ENCODE measurements around the gene KCNQ2.

KCNQ2 gene

GRCh38 chr20:63413323-63413722 lies 59.1 kb downstream of the KCNQ2 start:
- DNase-seq, result no peak

GRCh38 chr20:63412889-63413288 lies 59.6 kb downstream of the KCNQ2 start:
- no peak for DNase-seq

- no peak for DNase-seq
These were observed 60.4 kb downstream of the KCNQ2 start for GRCh38 chr20:63411898-63412631.

- DNase-seq, result no peak
These were observed 61.1 kb downstream of the KCNQ2 start for GRCh38 chr20:63411151-63411897.

GRCh38 chr20:63409834-63410435 lies 62.5 kb downstream of the KCNQ2 start:
- DNase-seq, result no peak

- DNase-seq, result no peak
These were observed 63.2 kb downstream of the KCNQ2 start for GRCh38 chr20:63409066-63409833.

- no peak for DNase-seq
These were observed 63.8 kb downstream of the KCNQ2 start for GRCh38 chr20:63408684-63409046.

GRCh38 chr20:63407928-63408683 lies 64.3 kb downstream of the KCNQ2 start:
- DNase-seq, result no peak

- no peak for DNase-seq
These were observed 65.7 kb downstream of the KCNQ2 start for GRCh38 chr20:63406617-63407245.

- no peak for DNase-seq
These were observed 66.4 kb downstream of the KCNQ2 start for GRCh38 chr20:63406011-63406410.

- no peak for DNase-seq
These were observed 67.2 kb downstream of the KCNQ2 start for GRCh38 chr20:63405102-63405730.

- DNase-seq, result no peak
These were observed 68.0 kb downstream of the KCNQ2 start for GRCh38 chr20:63404129-63405085.

- no peak for DNase-seq
These were observed 68.9 kb downstream of the KCNQ2 start for GRCh38 chr20:63403403-63404105.

GRCh38 chr20:63402860-63403220 lies 69.6 kb downstream of the KCNQ2 start:
- DNase-seq, result no peak

- no peak for DNase-seq
These were observed 70.1 kb downstream of the KCNQ2 start for GRCh38 chr20:63402181-63402859.

GRCh38 chr20:63401384-63402110 lies 70.9 kb downstream of the KCNQ2 start:
- DNase-seq, result no peak

- no peak for DNase-seq
These were observed 71.8 kb downstream of the KCNQ2 start for GRCh38 chr20:63400486-63401210.

All from NCI-H1092 (cell line).